ENCODE data around the gene GCA.

The GCA gene

DNA sequence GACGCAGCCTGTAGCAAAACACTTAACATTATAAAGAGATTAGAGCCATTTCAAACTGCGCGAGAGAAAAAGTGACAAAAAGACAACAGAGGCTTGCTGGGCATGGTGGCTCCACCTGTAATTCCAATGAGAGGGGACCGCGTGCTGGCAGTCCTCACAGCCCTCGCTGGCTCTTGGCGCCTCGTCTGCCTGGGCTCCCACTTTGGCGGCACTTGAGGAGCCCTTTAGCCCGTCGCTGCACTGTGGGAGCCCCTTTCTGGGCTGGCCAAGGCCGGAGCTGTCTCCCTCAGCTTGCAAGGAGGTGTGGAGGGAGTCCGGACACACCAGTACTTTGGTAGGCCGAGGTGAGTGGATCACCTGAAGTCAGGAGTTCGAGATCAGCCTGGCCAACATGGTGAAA is 16.1 kb upstream of the GCA start:
- in situ Hi-C loops (cut with MboI; ENCODE audit: low sequenced_read_pairs), result no loop called here

DNA sequence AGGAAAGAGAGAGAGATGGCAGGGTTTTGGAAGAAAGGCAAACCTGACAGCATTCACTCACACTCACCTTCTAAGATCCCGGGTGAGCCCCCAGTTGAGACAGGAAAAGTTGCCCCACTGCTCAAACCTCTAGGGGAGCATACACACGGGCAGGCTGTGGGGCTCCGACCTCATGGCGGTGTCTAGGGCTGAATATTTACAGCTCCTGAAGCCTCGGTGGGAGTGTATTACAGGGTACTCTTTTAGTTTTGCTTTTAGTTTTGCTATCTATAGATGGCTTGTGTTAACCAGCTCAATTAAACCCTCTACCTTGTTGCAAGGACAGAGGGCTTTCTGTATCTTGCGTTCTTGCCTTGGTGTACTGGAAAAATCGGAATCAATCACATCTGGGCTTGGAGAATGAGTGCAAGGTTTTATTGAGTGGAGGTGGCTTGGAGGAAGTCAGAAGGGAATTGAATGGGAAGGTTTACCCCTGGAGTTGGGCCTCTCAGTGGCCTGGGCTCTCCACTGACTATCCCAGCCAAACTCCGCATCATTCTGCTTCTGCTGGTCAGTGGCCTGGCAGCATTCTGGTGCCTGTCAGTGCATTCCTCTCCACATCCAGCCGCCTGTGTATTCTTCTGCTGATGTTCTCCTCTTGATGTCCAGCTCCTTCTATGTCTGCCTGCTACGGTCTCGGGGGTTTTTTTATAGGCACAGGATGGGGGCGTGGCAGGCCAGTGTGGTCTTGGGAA is 15.3 kb upstream of the GCA start:
- in situ Hi-C loops (cut with MboI; ENCODE audit: low sequenced_read_pairs), result no loop called here

DNA sequence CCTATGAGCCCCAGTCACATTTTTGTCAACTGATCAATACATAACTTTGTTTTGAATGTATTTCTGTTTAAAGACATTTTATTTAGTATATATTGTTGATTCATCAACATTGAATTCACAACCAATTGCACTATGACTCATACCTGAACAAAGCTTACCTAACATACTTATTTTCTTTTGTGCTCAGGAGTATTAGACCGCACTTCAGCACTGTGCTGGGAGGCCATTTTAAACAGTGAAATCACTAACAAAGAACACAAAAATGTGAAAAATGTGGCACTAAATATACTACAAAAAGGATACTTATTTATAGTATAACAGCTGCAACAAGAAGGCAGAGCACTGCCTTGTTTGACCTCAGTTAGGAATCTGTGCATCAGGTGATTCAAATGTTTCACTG is 13.1 kb upstream of the GCA start:
- in situ Hi-C loops (cut with MboI; ENCODE audit: low sequenced_read_pairs), result no loop called here

DNA sequence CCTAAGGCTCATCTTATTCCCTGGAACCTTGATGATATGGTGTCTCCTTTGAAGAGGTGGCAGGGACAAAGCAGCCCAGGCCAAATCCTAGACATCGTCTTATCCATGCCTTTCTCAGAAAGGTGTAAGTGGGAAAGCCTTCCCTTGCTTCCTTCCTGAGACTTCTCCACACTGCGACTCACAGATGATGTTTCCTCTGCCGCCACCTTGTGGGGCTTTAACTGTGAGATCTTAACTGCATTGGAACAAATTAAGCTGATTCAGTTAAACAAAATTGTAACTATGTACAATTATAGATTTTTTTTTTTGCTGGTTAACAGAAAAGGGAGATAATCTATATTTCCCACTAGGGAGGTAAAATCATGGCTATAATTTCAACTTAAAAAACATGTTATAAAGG is 10.0 kb upstream of the GCA start:
- in situ Hi-C loops (cut with MboI; ENCODE audit: low sequenced_read_pairs), result no loop called here

DNA sequence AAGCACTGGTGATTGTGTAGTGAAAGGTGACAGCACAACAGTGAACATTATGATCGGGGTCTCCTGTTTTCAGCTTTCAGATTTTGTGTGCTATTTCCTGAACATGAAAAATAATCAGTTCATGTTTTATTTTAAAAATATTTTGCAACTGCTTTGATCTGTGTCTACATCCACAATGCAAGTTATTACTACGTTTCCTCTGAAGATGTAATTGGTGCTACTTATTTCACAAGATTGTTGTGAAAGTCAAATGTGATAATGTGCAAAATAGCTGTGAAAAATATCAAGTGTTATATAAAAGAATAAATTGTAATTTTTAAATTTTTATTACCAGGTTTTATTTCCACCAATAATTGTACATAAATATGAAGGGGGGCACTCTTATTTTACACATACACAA is 6.1 kb upstream of the GCA start:
- in situ Hi-C loops (cut with MboI; ENCODE audit: low sequenced_read_pairs), result no loop called here

DNA sequence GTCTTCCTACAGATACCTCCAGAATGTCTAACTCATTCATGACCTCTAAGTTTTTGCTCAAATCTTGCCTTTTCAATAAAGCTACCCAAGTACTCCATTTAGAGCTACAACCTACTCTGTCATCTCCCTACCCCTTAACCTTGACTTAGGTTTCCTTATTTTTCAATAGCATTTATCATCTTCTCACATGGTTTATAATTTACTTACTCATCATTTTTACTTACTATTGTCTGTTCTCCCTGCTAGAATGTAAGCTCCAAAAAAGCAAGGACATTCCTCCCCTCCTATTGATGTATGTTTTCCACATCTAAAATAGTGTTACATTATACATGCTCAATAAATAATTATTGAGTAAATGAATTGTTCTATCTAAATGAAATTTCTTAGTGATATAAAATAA is 3.1 kb upstream of the GCA start:
- in situ Hi-C loops (cut with MboI; ENCODE audit: low sequenced_read_pairs), result no loop called here

DNA sequence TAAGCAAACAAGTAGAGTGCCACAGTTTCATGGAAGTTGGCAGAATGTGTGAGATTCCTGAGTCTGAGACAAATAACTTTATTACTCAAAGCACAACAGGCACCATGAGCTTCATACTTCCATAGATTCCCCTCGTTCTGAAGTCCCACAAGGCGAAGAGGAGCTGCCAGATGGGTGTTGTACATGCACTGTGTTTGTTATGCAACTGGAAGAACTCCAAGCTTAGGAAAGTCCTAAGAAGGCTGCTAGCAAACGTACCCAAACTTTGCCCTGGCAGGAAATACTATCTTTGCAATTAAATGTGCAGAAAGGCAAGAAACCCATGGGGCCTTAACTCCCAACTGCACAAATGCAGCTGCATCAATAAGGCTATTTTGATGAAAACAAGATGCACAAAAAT is 1.6 kb upstream of the GCA start:
- in situ Hi-C loops (cut with MboI; ENCODE audit: low sequenced_read_pairs), result no loop called here

DNA sequence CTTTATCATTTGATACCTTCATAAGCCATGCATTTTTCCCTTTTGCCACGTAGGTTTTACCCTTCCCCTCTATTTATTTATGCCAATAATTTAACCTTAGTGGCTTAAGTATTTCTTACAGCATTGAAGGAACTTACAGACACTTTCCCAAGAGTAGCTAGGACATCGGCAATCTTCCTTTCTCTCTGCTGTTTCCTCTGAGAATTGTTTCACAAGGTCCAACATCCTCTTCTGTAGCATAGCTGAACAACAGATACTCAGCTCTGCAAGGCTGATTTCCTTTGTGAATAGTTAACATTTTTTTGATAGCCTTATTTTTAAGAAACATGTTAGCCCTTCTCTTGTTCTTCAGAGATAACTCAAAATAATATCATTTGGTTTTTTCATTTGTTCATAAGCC is 1.1 kb upstream of the GCA start:
- in situ Hi-C loops (cut with MboI; ENCODE audit: low sequenced_read_pairs), result no loop called here

DNA sequence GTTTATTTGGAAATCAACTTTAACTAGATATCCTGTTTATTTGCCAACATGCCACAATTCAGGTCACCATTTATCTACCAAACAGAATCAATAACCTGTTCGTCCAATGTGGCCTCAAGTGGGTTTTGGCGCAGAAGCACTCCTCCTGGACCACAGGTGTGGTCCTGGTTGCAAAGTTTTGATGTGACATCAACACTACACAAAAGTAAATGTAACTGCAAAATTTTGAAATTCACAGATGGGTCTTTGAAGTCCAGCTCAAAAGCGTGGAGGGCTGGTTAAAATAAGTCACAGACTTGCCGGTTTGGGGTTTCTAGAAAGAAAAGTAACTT is 474 bp upstream of the GCA start:
- in situ Hi-C loops (cut with MboI; ENCODE audit: low sequenced_read_pairs), result no loop called here

DNA sequence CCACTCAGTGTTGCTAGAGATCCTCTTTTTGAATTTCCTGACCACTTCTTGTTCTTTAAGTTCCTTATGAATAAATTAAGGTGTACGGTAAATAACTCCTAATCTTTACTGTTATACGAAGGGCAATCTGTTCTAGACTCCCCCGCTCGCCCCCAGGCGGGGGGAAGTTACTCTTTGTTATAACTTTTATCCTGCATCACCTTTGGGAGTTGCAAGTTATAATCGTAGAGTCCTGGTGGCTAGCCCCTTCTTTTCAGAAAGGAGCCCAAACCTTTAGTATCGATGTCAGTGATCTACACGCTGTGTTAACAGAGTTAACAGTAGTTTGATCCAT is 652 bp downstream of the GCA start:
- in situ Hi-C loops (cut with MboI; ENCODE audit: low sequenced_read_pairs), result no loop called here

DNA sequence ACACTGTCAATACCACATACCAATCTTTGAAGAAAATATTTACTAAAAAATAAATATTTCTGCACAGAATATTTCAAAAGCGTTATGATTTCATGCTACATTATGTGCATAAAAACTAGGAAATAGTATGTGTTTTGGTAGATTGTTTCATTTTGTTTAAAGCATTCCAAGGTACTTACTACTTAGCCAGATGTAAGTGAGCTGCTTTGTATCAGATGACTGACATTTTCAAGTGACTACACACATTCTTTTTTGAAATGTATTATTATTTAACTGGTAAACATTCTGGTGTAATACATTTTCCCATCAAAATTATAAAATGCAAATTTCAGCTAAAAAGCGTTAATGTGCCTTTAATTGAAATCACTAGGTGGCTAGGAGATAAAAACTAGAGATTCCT is 21.5 kb downstream of the GCA start:
- in situ Hi-C loops (cut with MboI; ENCODE audit: low sequenced_read_pairs), result no loop called here

DNA sequence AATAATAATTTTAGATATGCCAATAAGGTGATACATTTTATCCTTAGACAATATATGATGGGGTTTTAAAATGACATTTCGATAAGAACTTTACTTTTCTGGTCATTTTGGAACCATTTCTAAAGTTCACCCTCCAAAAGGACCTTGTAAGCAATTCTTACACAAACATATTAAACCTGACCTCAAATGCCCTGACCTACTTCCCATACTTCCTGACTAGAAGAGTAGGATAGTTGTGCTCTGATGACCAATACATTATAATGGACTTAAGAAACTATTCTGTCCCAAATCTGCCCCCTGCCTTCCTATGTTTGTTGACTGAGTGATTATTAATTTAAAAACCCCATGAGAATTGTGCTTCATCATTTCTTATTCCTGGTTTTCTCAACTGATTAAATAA is 24.6 kb downstream of the GCA start:
- in situ Hi-C loops (cut with MboI; ENCODE audit: low sequenced_read_pairs), result no loop called here

DNA sequence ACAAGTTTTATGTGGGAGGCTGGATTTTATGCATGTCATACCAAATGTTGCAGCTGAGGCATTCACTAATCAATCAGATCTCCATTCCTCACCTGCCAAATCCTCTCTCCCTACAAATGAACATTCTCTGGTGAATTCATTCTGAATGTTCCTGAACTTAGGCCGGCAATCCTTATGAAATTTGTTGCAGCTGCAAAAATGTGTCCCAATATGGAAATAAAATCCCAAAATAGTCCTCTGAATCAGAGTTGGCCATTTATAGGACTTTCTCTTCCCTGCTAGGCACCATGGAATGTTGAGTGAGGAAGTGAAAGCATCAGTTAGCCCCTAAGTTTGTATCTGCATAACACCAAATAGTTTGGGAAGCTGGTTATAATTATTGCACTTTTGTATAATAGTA is 25.6 kb downstream of the GCA start:
- in situ Hi-C loops (cut with MboI; ENCODE audit: low sequenced_read_pairs), result no loop called here

DNA sequence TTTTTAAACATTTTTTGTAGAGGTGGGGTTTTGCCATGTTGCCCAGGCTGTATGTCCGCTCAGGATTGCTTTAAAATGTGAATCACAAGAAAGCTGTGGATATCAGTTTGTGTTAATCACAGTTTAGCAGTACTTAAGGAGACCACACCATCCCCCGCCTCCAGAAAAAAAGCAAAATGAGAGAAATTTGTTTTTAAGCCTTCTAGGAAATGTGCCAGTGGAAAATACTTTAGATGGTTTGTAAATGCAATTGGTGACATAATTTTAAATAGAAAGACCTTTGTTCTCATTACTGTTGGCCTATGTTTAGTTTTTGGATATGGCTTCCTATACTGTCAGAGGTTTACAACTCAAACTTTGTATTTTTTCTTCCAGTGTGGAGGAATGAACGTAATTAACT is 27.0 kb downstream of the GCA start:
- in situ Hi-C loops (cut with MboI; ENCODE audit: low sequenced_read_pairs), result no loop called here

DNA sequence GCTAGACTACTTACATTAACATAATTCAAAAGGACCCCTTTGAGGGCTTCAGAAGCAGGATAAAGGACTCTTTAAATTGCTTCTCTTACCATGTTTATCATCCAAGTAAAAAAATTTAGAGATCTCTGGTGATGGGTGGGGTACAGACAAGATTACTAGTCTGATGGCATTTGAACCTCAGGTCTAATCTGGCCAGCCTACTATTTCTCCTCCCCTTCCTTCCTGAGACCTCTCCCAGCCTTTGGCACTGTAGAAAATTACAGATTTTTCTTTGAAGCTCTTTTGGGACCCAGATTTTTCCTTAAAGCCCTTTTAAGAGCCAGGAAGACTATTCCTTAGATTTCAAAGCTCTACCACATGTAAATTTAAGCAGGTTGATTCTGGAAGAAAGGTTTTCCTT is 28.9 kb downstream of the GCA start:
- in situ Hi-C loops (cut with MboI; ENCODE audit: low sequenced_read_pairs), result no loop called here

DNA sequence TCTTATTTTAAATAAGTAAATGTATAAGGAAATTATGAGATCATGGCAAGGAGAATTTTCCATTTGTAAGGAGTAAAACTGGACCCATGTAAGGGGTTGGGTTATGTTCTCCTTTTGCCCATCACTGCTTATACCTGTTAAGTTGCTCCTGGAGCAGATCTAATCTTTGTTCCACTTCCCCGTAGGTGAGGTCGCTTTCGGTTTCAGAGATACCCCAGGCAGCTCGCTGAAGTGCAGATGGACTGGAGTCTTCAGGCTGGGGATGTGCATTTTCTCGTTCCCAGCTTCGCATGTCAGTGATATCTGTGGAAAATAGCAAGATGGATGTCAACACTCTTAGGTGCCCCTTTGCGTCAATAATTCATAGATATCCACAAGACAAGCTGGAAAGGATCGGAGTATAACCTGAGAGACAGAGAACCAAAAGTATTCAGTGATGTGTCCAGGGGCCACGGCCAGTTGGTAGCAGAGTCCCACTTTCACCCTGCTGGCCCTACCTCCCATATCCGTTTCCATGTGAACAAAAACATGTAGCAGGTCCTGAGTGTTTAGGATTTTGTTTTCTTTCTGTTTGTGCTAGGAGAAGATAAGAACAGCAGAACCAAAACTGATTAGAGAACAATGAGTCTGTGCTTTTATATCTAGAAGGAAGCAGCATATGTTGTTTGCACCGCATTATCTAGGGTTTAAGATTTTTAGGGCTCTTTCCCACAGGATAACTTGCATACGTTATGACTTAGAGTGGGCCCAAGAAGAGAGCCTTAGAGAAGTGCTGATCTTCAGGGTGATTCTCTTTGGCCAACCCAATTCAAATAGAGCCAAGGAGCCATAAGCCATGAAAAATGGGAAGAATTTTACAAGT is 36.0 kb downstream of the GCA start:
- in situ Hi-C loops (cut with MboI; ENCODE audit: low sequenced_read_pairs), result no loop called here

DNA sequence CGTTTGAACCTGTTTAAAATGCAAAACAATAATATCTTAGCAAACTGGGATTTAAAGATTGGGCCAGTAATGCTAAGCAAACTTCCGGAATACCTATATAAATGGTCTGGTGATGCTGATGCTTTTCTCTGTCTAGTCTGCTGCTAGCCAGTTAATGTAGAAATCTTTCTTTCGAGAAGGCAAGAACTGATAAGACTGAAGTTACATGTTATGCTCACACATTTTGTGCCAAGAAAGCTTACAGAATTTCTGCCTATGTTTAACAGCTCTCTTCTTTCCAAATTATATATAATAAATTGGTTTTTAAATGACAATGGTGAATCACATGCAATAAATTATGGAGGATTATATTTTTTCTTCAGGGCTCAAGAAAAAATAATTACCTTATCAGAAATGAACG is 37.9 kb downstream of the GCA start:
- in situ Hi-C loops (cut with MboI; ENCODE audit: low sequenced_read_pairs), result no loop called here

DNA sequence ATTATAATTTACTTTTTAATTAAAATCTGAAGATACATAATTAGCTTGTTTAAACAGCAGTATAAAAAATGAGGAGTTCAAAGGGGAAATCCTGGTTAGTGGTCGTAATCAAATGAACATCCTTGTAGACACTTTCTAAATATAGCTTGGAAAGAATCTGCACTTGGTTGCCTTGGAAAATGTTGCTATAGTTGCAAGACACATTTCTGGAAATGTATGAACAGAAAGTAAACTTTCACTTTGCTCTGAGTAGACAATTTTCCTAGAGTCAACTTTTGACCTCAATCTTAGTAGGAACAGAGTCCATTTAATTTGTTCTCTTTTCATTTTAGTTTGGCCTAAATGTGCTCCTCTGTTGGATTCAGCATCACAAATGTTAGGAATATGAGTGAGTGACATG is 38.3 kb downstream of the GCA start:
- in situ Hi-C loops (cut with MboI; ENCODE audit: low sequenced_read_pairs), result no loop called here

DNA sequence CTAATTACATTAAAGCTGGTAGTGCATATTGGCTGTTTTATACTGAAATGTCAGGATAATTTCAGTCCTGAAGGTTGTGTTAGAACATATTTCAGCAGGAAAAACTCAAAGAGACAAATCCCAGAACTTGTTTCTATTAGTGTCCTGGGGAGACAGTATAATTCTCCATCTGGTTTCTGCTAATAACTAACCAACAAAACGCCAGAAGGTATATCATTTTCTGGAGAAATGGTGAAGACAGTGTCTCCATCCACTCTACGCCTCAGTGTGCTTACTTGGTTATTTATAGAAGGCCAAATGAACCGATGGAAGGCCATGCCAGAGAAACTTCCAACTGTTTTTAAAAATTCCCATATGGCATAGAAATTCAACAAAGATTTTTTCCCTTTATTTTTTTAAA is 41.6 kb downstream of the GCA start:
- in situ Hi-C loops (cut with MboI; ENCODE audit: low sequenced_read_pairs), result no loop called here

DNA sequence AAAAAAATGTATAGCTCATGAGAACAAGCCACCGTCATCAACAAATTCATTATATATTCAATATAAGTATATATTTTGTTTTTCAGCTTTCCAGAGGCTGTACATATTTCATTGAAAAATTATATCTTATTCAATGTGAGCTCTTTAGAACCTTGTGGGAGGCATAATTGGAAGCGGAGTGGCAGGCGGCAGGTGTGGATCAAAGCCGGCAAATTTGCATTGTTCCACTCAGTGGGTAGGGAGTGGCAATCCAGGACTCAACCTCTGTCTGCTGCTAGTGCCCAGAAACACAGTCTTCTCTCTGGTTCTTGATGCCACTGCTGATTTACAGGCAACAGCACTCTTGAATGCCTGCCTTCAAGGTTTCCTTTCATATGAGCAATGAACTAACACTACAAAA is 46.9 kb downstream of the GCA start:
- in situ Hi-C loops (cut with MboI; ENCODE audit: low sequenced_read_pairs), result no loop called here

DNA sequence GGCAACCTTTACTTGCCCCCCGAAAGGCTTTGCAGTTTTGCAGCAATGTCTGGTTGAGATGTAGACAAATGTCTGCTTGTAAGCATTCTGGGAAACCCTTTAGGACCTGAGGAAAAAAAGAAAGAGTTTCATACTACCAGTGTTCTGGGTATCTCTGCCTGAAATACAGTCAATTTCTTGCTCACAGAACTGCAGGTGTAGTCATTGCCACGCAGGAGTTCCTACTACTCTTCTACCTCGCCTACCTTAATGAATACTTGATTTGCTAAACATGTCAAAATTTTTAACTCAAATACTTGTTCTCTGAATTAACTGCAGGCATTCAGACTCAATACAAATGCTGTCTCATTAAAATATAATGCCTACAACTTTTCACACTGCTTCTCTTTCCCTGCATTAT is 56.4 kb downstream of the GCA start:
- in situ Hi-C loops (cut with MboI; ENCODE audit: low sequenced_read_pairs), result no loop called here

DNA sequence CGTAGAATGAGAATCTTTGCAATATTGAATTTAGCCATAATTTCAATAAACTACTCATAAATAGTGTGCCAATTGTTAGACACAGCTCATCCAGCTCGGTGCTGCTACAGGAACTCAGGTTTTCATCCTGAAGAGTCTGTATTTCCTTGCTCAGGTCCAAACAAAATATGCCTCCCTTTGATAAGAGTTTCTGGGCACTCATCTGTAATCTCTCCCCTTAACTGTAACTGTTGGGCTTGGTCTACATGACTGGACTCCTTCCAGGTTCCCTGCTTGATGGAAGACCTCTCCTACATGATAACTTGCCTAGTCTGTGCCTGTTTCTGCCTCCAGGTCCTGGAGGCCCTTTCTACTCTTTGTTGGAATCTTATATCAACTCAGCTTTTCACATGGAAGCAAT is 57.9 kb downstream of the GCA start:
- in situ Hi-C loops (cut with MboI; ENCODE audit: low sequenced_read_pairs), result no loop called here

DNA sequence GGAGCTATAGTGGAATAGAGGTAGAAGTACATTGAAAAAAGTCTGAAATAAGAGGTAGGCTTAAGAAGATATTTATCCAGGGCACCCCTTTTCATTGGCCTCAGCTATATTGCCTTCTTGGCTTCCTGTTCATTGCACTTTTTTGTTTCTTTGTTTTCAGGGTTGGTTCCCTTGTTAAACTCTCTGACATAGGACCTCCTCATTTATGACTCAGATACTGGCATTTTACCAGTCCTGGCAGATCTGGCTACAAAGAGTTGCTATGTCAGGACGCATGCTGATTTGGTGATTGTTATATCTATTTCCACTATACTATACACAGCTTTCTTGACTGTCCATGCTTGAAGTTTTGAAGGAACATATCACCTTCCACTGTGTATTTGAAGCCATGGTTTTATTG is 60.0 kb downstream of the GCA start:
- in situ Hi-C loops (cut with MboI; ENCODE audit: low sequenced_read_pairs), result no loop called here

Measured in hTERT RPE-1 (cell line).